HL-60/S4 treated with phorbol 12-myristate 13-acetate at 8.2 ng/mL for 4 days and 3 days (cell line): ENCODE data around the gene STAP2.
"Not testable (repeated sequence)": the region's sequence is repeated elsewhere in the genome, so short reads cannot be mapped to it uniquely, and the experiment has no call there.

Experiments used
- in situ Hi-C: fragments of 300-500 bp; cut with MboI; formaldehyde crosslinking; loops from 2 replicates; pipeline ENCODE4 v1.15.0; 2022; ENCODE audit warnings: low sequenced_read_pairs

The STAP2 gene

DNA sequence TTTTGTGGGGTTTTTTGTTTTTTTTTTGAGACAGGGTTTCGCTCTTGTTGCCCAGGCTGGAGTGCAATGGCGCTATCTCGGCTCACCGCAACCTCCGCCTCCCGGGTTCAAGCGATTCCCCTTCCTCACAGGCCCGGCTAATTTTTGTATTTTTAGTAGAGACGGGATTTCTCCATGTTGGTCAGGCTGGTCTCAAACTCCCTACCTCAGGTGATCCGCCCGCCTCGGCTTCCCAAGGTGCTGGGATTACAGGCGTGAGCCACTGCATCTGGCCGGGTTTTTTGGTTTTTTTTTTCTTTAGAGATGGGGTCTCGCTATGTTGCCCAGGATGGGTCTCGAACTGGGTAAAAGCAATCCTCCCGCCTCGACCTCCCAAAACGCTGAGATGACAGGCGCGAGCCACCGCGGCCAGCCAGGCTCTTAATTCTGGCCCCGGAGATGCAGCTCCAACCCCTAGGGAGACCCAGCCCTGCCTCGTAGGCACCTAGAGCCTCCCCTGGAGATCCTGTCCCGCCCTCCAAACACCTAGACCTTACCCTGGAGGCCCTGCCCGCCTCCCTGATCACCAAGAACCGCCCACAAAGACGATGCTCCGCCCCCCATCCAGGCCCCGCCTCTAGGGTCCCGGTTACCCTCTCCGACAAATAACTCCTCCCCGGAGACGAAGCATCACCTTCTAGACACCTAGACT, 9.5 kb downstream of the STAP2 start:
- in situ Hi-C loops: not testable (repeated sequence)

DNA sequence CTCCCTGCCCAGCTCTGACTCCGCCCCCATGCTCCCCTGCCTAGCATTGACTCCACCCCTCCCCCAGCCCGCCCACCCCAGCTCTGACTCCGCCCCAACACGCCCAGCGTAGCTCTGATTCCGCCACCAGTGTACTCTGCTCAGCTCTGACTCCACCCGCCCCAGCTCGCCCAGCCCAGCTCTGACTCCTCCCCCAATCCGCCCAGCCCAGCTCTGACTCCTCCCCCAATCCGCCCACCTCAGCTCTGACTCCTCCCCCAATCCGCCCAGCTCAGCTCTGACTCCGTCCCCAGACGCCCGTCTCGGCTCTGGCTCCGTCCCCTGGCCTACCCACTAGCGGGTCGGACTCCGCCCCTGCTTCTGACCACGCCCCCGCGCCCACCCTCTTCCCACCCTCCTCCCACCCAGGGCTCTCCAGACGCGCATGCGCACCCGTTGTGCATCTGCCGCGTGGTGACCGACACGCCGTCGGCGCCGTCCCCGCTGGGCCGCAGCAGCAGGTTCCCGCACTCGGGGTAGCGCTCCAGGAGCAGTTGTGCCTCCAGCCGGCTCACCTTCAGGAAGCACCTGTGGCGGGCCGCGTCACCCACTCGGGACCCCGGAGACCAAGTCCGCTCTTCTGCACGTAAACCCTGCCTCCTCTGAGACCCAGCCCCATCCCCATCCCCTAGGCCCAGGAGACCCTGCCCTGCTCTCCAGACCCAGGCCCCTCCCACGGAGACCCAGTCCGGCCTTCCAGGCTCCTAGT, 10.2 kb downstream of the STAP2 start:
- in situ Hi-C loops: no loop called here

DNA sequence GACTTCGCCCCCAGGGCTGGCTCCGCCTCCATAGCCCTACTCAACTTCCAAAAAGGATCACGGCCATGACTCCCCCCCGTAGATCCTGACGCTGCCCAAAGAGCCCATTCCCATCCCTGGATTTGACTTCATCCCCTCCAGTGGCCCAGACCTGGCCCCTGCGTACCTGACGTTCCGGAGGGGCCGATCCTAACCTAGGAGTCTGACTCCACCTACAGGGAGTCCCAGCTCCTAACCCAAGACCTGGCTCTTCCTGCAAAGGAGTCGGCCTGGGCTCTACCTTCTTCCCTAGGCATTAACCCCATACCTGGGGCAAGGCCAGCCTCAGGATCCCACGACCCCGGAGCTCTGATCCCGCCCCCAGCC, 10.8 kb downstream of the STAP2 start:
- in situ Hi-C loops: no loop called here

DNA sequence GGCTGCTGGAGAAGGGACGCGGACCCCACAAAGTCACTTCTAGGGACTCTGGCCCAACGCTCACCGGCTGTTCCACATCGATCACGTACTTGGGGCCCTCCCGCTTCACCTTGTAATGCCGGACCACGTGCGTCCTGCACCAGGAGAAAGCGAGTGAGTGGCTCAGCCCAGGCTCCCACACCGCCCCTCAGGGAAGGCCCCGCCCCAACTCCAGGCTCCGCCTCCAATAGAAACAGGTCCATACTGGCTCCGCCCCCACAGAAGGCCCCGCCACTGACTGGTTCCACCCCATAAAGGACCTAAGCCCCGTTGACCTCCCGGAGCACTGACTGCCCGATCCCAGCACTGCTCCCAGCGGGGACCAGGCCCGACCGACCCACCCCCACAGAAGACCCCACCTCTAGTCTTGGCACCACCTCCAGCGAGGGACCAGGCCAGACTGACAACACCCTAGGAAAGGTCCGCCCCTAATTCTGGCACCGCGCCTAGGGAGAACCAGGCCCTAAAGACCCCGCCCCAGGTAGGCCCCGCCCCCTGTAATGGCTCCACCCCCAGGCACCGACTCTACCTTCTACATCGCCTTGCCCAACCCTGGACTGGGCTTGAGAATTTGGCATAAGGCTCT, 11.3 kb downstream of the STAP2 start:
- in situ Hi-C loops: no loop called here

- in situ Hi-C loops: no loop called here
Measured at GRCh38 chr19:4326837-4327251, 11.8 kb downstream of the STAP2 start.

DNA sequence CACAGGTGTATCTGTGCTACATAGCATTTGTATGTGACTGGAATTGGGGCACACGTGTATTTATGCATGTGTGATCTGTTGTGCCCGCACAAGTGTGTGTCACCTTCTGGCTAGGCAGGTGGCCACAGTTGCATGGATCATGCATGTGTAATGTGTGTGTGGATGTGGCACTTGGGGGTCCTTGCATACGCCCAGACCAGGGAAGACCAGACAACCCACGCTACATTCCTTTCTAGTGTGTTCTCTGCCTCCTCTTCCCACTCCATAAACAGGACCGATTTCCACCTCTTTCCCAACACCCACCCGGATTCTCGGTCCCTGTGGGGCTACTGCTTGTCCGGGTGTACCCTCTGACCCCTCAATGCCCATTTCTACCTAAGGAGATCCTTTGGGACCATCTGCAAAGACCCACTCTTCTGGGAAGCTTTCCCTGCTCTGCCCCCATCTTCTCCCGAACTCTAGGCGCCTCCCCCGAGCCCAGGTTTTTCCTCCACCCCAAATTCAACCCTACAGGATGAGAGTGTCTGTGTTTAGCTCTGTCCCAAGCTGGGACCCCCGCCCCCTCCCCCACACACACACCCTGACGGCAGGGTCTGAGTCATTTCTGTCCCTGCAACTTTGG, 12.3 kb downstream of the STAP2 start:
- in situ Hi-C loops: no loop called here

DNA sequence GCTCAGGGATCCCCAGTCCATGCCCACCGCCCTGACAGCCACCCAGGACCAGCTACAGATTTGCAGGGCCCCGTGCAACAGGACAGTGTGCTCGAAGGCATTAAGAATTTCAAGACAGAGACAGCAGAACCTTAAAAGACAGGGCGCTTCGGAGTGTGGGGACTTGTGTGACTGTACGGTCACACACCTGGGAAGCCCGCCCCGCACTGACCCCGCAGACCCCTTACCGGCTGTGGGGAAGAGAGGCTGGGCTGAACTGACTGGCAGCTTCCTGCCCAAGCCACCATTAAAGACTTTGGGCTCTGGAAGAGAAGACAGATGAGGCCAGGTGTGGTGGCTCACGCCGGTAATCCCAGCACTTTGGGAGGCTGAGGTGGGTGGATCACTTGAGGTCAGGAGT, 14.4 kb downstream of the STAP2 start:
- in situ Hi-C loops: no loop called here

GRCh38 chr19:4323692-4324091, 14.9 kb downstream of the STAP2 start:
- in situ Hi-C loops: no loop called here

DNA sequence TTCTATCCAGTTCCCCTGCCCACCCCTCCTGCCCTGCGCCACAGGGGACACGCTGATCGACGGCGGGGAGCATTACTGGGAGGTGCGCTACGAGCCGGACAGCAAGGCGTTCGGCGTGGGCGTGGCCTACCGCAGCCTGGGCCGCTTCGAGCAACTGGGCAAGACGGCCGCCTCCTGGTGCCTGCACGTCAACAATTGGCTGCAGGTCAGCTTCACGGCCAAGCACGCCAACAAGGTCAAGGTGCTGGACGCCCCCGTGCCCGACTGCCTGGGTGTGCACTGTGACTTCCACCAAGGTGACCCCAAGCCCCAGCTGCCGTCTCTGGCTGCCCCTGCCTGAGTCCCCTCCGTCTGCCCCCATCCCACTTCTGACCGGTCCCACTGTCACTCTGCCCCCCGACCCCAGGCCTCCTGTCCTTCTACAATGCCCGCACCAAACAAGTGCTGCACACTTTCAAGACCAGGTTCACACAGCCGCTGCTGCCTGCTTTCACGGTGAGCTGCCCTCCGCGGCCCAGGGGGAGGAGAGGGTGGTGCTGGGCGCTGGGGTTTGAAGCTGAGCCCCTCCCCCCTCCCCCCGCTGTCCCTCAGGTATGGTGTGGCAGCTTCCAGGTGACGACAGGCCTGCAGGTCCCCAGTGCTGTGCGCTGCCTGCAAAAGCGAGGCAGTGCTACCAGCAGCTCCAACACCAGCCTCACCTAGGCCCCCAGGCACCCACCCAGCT, 15.5 kb downstream of the STAP2 start:
- in situ Hi-C loops: no loop called here

DNA sequence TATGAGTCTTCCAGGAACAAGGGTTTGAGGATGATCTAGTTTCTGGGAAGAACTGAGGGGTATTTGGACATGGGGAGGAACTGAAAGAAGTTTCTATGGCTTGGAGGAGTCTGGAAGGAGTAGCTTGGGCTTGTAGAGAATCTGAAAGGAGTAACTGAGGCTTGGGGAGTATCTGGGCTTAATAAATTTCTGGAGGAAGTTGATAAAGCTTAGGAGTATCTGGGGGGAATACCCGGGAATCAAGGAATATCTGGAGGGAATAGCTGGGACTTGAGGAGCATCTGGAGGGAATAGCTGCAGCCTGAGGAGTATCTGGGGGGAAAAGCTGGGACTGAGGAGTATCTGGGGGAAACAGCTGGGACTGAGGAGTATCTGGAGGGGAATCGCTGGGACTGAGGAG, 18.2 kb downstream of the STAP2 start:
- in situ Hi-C loops: no loop called here

DNA sequence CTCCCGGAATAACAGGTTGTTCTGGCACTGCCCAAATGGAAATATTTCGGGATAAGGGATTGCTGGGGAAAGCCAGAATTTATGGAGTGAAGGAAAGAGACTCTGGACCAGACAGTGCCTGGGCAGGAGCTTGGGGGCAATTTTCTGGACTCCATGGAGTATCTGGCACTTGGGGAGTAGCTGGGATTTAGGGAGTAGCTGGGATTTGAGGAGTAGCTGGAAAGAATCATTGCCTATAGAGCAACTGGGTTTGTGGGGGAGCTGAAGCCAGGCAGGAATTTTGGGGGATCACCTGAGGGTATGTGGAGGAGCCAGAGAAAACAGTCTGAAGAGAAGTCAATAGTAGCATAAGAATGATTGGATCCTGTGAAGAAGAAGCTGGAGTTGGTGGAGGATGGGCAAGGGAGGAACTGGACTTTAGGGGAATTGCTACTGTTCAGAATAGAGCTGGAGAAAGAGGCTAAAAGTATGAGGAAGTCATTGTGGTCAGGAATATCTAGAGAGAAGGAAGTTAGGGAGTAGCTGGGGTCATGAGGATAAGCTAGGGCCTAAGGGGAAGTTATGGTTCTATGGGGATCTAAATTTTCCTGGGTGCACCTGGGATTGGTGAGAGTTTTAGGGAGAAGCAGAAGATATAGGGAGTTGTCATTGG, 19.4 kb downstream of the STAP2 start:
- in situ Hi-C loops: no loop called here

GRCh38 chr19:4318460-4318859, 20.2 kb downstream of the STAP2 start:
- in situ Hi-C loops: no loop called here

DNA sequence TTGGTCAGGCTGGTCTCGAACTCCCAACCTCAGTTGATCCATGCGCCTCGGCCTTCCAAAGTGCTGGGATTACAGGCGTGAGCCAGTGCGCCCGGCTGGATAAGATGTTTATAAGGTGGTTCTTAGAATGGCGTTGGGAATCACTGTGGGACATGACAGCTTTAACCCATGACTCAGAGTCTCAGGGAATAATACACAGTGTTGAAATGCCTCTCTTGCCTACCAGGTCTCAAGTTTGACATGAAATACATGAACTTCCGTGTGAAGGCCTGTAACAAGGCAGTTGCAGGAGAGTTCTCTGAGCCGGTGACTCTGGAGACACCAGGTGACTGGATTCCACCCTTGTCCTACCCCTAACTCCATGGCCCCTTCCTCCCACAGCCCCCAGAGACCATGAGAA, 21.7 kb downstream of the STAP2 start:
- in situ Hi-C loops: no loop called here

GRCh38 chr19:4313847-4314490, 24.7 kb downstream of the STAP2 start:
- in situ Hi-C loops: no loop called here

DNA sequence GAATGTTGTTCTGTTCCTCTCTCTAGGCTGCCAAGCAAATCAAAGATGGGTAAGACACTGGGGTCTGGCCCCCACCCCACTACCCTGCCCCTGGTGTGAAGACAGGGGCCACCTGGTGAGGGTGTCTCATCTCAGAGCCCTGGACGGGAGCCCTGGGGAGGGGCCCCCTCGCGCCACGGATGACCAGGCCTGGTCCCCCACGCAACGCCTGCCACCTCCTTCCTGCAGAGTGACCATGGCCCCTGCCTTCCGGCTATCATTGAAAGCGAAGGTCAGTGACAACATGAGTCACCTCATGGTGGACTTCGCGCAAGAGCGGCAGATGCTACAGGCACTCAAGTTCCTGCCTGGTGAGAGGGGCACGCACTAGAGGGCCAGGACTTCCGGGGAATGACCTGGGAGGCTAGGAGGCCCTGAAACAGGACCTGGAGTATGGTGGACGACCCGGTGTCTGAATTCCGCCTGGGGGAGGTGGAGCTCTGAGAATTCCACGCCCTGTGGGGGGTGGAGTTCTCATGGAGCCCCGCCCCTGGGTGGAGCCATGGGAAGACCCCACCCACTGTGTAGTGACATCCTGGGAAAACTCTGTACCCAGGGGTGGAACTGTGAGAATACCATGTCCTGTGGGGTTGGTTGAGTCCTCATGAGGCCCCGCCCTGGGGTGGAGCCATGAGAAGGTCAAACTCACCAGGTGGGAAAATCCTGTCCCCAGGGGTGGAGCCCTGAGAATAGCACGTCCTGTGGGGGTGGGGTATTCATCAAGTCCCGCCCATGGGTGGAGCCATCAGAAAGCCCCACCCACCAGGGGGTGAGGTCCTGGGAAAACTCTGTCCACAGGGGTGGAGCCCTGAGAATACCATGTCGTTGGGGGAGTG, 28.1 kb downstream of the STAP2 start:
- in situ Hi-C loops: no loop called here

DNA sequence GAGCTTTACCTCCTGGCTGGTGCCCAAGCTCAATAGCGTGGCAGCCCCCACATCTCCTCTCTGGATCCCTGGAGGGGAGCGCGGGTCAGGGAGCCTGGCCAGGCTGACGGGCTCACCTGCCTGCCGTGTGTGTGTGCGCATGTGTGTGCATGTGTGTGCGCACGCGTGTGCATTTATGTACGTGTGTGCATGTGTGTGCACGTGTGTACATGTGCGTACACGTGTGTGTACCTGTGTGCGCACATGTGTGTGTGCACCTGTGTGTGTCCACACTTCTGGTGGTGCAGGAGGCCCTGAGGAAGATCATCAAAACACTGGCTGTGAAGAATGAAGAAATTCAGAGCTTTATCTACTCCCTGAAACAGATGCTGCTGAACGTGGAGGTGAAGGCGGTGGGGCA, 33.0 kb downstream of the STAP2 start:
- in situ Hi-C loops: no loop called here

DNA sequence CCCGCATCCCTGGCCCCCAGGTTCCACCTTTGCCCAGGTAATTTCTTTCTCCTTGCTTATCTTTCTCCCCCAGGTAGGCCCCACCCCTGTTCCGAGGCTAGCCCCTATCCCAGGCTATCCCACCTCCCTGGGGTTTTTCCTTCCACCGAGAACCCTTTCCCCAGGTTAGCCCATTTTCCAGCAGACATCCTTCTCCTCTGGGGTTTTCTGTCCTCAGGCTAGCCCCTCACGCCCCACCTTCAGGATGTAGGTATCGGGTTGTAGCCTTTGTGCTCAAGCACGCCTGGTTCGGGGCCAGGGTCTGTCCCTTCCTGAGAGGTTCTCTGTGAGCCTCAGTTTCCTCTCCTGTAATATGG, 33.4 kb downstream of the STAP2 start:
- in situ Hi-C loops: no loop called here

- in situ Hi-C loops: no loop called here
Measured at GRCh38 chr19:4304538-4305256, 33.9 kb downstream of the STAP2 start, which contains the start of gene FSD1. Gene FSD1, plus strand, starts transcription at chr19:4304598. Its CDS starts 149 bp downstream, at chr19:4304747.
